Activated CD8-positive, alpha-beta memory T cell treated with anti-CD3 and anti-CD28 coated beads for 36 hours (primary cell): Measurements from ENCODE around the gene RBSN. TPM values are rescaled to one million over a fixed set of nuclear protein-coding genes. Genes with fewer than 3 reads are reported as not detected.

Source experiments
- CTCF ChIA-PET: fragments of 350-600 bp; sonication (Branson Sonifier 250); formaldehyde crosslinking; loops from one replicate; lab custom pipeline; 2021; ENCODE audit warnings: antibody characterized with exemption; lab: Charles Lee
- POLR2A ChIA-PET: fragments of 350-600 bp; sonication (Branson Sonifier 250); formaldehyde crosslinking; loops from one replicate; lab custom pipeline; 2021; ENCODE audit warnings: antibody characterized with exemption; lab: Charles Lee
- total RNA-seq, 2 experiments: library from RNA; stranded (reverse); gene quantifications; one replicate each; pipeline ENCODE4 v1.2.3, GENCODE V29; 2021

RBSN gene
- total RNA-seq, 2 experiments from 2014 or later, result 9.6 to 10.0 TPM

DNA sequence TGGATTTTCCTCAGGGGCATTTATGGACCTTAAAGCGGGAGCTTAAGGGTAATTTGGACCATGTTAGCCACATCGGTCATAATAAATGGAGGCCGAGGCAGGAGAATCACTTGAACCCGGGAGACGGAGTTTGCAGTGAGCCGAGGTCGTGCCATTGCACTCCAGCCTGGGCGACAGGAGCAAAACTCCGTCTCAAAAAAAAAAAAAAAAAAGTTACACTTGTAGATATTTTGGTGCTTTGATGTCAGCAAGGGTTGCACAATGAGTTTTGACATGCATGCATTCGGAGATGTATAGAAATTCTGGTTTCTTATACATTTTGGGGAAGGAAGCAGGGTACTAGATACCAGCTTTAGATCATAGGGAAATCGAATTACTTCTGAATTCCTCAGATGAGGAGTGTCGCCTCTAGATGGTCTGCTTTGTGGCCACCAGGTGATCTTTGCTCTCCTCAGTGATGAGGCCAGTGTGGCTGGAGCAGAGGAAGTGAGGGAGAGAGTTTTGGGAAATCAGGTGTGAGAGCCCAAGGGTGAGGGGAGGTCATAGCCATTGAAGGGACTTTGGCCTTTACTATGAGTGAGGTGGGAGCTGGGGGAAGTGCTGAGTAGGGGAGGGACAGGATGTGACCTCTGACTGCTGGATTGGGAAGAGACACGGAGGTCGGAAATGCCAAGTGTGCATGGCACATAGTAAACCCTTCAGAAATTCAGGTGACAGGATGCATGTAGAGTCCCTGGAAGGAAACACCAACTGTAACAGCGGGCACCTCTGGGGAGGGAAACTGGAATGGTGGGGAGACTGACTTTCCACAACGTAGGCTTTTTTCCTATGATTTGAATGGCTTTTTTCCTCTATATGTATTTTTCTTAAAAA, 8.4 kb upstream of the RBSN start:
- POLR2A ChIA-PET, result interaction anchor here (0.7 kb wide), 1 partner anchor 929 kb away, joined by 6 read pairs; the partner anchor contains the start of gene LSM3

DNA sequence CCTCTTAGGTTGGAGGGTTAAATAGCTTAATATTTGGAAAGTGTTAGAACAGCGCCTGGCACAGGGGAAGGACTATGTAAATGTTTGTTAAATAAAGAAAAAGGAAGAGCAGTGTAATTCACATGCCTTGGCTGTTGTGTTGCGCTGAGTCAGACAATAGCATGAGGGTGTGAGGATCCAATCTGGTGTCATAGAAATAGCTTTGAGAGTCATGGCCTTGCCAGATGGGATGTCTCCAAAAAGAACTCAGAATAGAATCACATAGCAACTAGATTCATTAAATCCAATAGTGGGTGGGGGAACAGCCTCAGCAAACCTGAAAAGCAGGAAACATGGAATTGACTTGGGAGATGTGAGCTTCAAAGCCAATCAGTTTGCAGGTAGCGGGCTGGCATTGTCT, 3.9 kb upstream of the RBSN start:
- POLR2A ChIA-PET, result no interaction called here

More for the DNA sequence above, 8.4 kb upstream of the RBSN start:
- CTCF ChIA-PET, result interaction anchor here (0.7 to 3.3 kb wide), 11 partner anchors 8 to 293 kb away, joined by 3 to 24 read pairs (median 4); partner anchors contain the start of gene RBSN

DNA sequence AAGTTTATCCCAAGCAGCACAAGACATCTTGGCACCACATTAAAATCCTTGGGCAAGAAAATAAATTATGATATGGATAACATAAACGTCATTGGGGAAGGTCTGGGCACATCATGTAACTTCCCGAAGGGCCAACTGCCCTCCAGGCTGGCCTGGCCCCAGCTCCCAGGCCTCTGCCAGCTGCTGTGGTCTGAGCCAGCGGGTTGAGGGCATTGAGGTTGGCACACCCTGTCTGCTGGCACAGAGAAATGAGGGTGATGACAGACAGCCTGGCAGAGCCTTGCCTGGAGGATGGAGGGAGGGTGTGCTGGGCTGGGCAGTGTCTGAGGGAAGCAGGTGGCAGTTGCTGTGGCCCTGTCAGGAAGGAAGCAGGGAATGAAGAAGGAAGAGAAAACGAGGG, 3.3 kb upstream of the RBSN start:
- CTCF ChIA-PET, result interaction anchor here (1.7 kb wide), 1 partner anchor 17 kb away, joined by 4 read pairs; no protein-coding TSS in a partner anchor

More for the DNA sequence above, 3.9 kb upstream of the RBSN start:
- CTCF ChIA-PET, result interaction anchor here (1.7 kb wide), 1 partner anchor 16 kb away, joined by 4 read pairs; no protein-coding TSS in a partner anchor

DNA sequence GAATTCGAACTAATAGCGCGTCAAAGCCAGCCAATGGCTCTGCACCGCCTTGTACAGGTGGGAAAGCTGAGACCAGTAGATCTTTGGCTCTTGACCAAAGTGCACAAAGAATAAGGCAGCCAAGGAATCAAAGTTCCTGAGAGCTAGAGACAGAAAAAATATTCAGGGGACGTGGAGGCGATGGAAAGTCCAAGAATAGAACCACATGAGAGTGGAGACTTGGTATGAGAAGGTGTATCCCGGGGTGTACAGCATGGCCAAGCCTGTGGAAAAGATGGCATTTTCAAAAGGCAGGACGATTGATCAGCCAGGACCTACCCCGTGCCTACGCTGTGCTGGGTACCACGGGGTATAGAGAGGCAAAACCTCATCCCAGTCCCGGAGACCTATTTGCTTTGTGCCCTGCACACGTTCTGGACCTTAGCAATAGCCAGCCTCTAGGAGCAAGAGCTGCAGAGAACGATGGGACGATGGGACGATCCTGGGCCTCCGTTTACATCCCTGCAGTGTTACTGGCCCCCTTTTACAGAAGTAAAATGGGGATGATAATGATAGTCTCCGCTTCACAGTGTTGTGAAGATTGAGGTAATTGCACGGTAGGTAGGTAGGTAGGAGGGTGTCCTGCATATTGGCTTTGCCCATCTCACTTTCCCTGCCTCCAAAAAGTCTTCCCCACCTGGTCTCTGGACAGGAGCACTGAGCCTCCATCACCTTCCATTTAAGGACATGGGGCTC, 583 bp upstream of the RBSN start:
- POLR2A ChIA-PET, result interaction anchor here (0.6 to 1.0 kb wide), 8 partner anchors 28 to 1668 kb away, joined by 3 to 5 read pairs (median 4); partner anchors contain the start of genes CAPN7 and MRPS25

More for the DNA sequence above, 3.3 kb upstream of the RBSN start:
- POLR2A ChIA-PET, result no interaction called here

GRCh38 chr3:15097891-15098290, 1.1 kb downstream of the RBSN start:
- ChIA-PET CTCF (interaction anchor here (1.0 to 1.6 kb wide), 3 partner anchors 10 to 151 kb away, joined by 4 to 7 read pairs (median 4); partner anchors contain the start of gene MRPS25), POLR2A (interaction anchor here (0.5 to 1.5 kb wide), 5 partner anchors 10 to 504 kb away, joined by 3 to 18 read pairs (median 4); partner anchors contain the start of gene MRPS25)

More for the DNA sequence above, 583 bp upstream of the RBSN start:
- CTCF ChIA-PET, result interaction anchor here (1.0 to 1.2 kb wide), 2 partner anchors 9 to 106 kb away, joined by 4 to 5 read pairs; partner anchors contain the start of gene CAPN7

- POLR2A ChIA-PET, result no interaction called here
These were observed 2.9 kb downstream of the RBSN start for GRCh38 chr3:15096046-15096445.

GRCh38 chr3:15094187-15094875, 4.6 kb downstream of the RBSN start:
- POLR2A ChIA-PET, result no interaction called here
- CTCF ChIA-PET, result interaction anchor here (1.2 kb wide), 1 partner anchor 43 kb away, joined by 3 read pairs; no protein-coding TSS in a partner anchor

More at GRCh38 chr3:15096046-15096445, 2.9 kb downstream of the RBSN start:
- CTCF ChIA-PET, result no interaction called here

DNA sequence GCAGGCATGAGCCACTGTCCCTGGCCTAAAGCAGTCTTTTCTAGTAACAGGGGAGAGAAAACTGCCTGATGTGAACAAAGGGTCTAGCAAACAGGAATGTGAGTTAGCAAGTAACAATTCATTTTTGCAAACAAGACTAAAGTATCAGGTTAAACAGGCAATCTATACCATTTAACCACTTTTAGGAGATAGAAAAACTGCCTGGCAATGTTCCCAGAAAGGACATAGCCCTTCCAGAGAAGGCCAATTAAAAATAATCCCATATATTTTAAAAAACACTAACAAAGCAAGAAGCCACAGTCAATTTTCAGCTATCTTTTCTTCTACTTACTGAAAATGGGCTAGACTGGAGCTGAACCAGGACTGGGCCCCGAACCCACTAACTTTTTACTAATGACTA, 6.3 kb downstream of the RBSN start:
- ChIA-PET POLR2A (no interaction called here), CTCF (no interaction called here)

- ChIA-PET POLR2A (no interaction called here), CTCF (no interaction called here)
These were observed 7.4 kb downstream of the RBSN start for GRCh38 chr3:15091575-15091974.

DNA sequence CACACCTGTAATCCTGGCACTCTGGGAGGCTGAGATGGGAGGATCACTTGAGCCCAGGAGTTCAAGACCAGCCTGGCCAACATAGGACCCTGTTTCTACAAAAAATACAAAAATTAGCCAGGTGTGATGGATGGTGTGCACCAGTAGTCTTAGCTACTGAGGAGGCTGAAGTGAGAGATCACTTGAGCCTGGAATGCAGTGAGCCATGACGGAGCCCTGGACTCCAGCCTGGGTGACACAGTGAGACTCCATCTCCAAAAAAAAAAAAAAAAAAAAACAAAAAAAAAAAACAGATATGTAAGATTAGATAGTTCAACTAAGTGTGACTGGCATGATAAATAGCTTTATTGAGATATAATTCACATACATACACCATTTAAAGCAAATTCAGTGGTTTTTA, 9.7 kb downstream of the RBSN start:
- ChIA-PET CTCF (no interaction called here), POLR2A (interaction anchor here (0.6 kb wide), 1 partner anchor 32 kb away, joined by 6 read pairs; no protein-coding TSS in a partner anchor)

GRCh38 chr3:15086699-15087098, 12.2 kb downstream of the RBSN start:
- ChIA-PET CTCF (interaction anchor here (1.4 kb wide), 1 partner anchor 14 kb away, joined by 3 read pairs; no protein-coding TSS in a partner anchor), POLR2A (no interaction called here)

DNA sequence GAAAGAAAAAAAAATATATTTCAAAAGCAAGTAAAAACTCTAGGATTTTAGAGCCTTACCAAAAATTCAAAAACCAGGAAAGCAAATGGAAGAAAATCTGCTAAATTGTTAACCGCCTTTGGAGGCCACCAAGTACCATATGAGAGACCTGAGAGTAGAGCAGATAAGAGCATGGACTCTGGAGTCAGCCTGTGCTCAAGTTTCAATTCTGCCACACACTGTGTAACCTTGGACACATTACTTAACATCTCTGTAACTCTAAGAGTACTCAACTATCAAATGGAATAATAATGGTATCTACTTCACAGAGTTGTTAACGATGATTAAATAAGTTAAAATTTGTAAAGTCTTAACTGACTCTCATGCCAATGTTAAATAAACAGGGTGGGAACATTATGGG, 12.7 kb downstream of the RBSN start:
- CTCF ChIA-PET, result no interaction called here
- POLR2A ChIA-PET, result no interaction called here

DNA sequence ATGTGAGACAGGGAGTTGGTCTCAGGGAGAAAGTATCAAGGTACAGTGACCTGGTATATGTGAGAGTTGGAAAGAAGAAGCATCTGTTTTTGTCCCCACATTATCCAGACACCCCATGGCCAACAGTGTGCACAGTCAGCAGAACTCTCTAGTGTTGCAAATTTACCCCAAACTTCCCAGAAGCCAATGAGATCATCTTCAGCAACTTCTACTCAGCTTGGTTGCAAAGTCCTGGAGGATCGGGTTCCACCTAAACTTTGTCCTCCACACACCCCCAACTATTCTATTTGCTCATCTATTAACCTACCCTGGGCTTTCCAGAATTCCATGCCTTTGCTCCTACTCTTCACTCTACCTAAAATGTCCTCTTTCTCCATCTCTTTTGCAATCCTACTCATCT, 15.7 kb downstream of the RBSN start:
- ChIA-PET CTCF (no interaction called here), POLR2A (no interaction called here)

- CTCF ChIA-PET, result interaction anchor here (1.6 kb wide), 1 partner anchor 10 kb away, joined by 3 read pairs; no protein-coding TSS in a partner anchor
- POLR2A ChIA-PET, result interaction anchor here (0.5 kb wide), 1 partner anchor 45 kb away, joined by 3 read pairs; no protein-coding TSS in a partner anchor
These were observed 16.8 kb downstream of the RBSN start for GRCh38 chr3:15081960-15082664.

DNA sequence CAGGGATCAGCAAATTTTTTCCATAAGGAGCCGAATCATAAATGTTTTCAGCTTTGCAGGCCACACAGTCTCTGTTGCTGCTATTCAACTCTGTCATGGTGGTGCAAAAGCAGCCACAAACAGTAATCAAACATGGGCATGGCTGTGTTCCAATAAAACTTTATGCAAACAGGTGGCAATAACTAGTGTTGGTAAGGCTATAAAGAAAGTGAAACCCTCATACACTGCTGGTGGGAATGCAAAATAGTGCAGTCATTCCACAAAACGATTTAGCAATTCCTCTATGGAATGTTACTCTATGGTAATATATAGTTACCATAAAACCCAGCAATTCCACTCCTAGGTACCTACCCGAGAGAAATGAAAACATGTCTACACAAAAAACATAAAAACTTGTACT, 19.9 kb downstream of the RBSN start:
- ChIA-PET POLR2A (no interaction called here), CTCF (interaction anchor here (0.9 kb wide), 1 partner anchor 11 kb away, joined by 3 read pairs; no protein-coding TSS in a partner anchor)

- ChIA-PET POLR2A (no interaction called here), CTCF (no interaction called here)
These were observed 24.4 kb downstream of the RBSN start for GRCh38 chr3:15074500-15074899.

DNA sequence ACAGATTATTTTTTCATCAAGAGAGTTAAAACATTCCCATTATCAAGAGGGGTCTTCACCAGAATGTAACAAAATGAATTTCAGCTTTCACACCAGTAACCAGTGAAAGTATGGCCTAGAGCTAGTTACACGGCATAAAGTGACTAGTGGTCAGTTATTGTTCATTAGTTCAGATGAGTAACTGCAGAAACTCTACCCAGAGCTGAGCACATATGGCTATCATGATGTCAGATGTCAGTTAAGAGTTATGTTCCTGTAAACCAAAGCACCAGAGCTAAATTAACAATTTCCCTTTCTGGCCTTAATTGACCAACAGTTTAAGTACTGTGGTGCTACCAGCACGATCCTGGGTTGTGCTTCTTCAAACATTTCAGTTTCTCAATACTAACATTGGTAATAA, 27.2 kb downstream of the RBSN start:
- POLR2A ChIA-PET, result interaction anchor here (0.7 kb wide), 1 partner anchor 28 kb away, joined by 3 read pairs; no protein-coding TSS in a partner anchor
- CTCF ChIA-PET, result interaction anchor here (1.2 to 1.3 kb wide), 2 partner anchors 10 to 16 kb away, joined by 3 read pairs; no protein-coding TSS in a partner anchor

- ChIA-PET POLR2A (no interaction called here), CTCF (interaction anchor here (1.0 kb wide), 1 partner anchor 9 kb away, joined by 4 read pairs; no protein-coding TSS in a partner anchor)
These were observed 29.5 kb downstream of the RBSN start for GRCh38 chr3:15069441-15069840.
